GM10266 (cell line): ENCODE data around the gene UGT1A10.

ENCODE experiments used
- DNase-seq: peaks from one replicate; pipeline ENCODE4 v3.0.0; 2012; ENCODE audit errors: extremely low spot score
- TF ChIP-seq, protein P1 (sequence below): IDR thresholded peaks from 2 replicates; pipeline ENCODE4 v1.5.1; 2012; ENCODE audit warnings: mild to moderate bottlenecking, low read depth; ENCODE audit not compliant: control insufficient read depth, insufficient read depth; ENCODE audit errors: missing control alignments

The UGT1A10 gene

DNA sequence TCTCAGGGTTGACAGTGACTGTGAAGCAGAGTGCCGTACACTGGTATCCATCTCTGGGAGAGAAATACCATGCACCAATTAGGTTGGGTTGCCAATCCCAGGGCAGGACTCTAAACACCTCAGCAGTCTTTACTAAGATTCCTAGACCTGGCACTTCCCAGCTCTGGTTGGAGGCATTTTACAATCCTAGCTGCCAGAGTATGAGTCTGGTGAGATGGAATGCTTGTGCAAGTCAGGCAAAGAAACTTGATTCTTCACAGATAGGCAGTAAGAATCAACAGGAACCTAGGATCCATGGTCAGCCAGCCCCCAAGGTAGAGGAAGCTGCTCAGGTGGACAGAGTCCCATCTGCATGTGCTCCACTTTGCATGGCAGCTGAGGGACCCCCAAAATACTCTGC lies 70.5 kb downstream of the UGT1A10 start:
- TF ChIP-seq, protein P1, sequence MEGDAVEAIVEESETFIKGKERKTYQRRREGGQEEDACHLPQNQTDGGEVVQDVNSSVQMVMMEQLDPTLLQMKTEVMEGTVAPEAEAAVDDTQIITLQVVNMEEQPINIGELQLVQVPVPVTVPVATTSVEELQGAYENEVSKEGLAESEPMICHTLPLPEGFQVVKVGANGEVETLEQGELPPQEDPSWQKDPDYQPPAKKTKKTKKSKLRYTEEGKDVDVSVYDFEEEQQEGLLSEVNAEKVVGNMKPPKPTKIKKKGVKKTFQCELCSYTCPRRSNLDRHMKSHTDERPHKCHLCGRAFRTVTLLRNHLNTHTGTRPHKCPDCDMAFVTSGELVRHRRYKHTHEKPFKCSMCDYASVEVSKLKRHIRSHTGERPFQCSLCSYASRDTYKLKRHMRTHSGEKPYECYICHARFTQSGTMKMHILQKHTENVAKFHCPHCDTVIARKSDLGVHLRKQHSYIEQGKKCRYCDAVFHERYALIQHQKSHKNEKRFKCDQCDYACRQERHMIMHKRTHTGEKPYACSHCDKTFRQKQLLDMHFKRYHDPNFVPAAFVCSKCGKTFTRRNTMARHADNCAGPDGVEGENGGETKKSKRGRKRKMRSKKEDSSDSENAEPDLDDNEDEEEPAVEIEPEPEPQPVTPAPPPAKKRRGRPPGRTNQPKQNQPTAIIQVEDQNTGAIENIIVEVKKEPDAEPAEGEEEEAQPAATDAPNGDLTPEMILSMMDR: no peak
- no peak for DNase-seq

DNA sequence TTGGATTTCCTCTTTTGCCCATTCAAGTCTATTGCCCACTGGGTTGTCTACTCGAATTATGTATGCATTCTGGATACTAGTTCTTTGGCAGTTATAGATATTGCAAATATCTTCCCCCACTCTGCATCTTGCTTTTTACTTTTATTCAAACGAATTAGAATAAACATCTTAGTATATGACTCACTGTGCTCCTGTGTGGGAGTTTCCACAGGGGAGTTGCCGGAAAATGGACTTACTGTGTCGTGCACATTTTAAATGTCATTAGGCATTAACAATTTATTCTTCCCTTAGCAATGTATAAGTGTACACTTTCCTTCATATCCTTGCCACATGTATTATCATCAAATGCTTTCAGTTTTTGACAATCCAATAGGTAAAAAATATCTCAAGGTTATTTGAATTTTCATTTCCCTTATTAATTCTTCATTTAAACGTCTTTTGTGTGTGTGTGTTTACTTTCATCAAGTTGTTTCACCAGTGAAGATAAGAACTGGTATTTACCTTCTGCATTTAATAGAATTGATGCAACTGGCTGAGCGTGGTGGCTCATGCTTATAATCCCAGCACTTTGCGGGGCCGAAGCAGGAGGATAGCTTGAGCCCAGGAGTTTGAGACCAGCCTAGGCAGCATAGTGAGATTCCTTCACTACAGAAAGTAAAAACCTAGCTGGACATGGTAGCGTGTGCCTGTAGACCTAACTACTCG lies 71.8 kb downstream of the UGT1A10 start:
- no peak for DNase-seq
- TF ChIP-seq, protein P1: no peak

DNA sequence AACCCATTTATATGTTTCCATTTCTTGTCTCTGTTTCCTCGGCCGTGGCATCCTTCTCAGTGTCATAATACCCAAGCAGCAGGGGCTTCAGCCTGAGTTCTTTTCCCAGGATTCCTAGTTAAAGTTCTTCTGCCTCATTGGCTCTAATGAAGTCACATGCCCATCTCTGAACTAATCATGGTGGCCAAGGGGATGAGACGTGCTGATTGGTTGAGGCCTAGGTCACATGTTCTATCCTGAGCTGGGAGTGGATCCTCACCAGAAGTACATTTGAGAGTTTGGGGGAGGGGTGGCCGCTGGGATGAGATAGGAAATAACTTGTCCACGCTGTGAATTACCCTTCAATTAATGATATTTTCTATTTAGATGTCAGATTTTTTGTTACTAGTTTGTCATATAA lies 72.7 kb downstream of the UGT1A10 start:
- no peak for DNase-seq
- TF ChIP-seq, protein P1: no peak

DNA sequence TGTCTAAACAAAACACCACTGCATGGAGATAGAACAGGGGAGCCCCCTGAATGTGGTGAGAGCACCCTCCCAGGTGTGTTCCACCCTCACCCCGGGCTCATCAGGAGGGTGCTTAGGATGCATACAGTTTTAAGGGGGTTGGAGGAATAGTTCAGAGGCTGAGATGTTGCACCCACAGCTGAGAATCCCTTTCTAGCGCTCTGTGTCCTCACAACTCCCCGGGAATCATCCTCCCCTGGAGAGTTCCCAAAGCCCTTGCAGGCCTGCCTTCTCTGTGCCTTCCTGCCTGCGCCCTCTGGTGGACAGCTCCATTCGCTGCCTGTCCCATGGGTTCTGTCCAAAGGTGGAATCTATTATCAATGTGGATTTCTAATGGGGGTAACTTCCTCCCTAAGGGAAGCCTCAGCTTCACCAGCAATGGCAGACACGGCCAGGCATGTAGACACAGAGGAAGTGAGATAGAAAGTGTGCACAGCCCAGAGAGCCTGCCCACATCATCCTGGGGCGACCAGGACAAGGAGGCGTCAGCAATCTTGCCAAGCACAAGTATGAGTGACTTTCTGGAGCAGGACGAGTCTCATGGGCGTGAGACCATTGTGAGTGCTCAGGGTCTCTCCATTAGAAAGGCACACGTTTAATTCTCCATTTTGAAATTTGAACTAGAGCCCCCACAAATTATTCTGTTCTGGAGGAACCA lies 75.2 kb downstream of the UGT1A10 start:
- DNase-seq: peak; percentile 64
- TF ChIP-seq, protein P1: peak; percentile 95

DNA sequence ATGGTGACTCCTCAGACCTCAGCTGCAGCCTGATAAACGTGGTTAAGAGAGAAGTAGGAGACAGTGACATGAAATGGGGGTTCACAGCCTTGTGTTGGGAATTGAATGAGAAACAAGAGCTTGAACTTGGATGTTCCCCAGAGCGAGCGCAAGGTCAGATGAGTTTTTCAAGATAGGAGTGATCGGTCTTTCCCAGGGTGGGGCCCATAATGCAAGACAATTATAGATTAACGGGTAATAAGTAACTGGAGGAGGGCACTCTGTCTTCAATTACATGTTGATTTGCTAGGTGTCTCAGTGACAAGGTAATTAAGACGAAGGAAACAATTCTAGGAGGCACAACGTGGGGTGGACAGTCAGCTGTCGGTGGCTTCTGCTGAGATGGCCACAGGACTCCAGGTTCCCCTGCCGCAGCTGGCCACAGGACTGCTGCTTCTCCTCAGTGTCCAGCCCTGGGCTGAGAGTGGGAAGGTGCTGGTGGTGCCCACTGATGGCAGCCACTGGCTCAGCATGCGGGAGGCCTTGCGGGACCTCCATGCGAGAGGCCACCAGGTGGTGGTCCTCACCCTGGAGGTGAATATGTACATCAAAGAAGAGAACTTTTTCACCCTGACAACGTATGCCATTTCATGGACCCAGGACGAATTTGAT lies 76.5 kb downstream of the UGT1A10 start, which contains the start of gene UGT1A5:
TSS of gene UGT1A5 (plus strand) at position 297 of the 651 bp plus-strand sequence. CDS start at position 382, 85 bp downstream.
- DNase-seq: no peak
- TF ChIP-seq, protein P1: no peak

DNA sequence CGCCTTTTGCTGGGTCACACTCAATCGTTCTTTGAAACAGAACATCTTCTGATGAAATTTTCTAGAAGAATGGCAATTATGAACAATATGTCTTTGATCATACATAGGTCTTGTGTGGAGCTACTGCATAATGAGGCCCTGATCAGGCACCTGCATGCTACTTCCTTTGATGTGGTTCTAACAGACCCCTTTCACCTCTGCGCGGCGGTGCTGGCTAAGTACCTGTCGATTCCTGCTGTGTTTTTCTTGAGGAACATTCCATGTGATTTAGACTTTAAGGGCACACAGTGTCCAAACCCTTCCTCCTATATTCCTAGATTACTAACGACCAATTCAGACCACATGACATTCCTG lies 77.0 kb downstream of the UGT1A10 start:
- DNase-seq: no peak
- TF ChIP-seq, protein P1: no peak

DNA sequence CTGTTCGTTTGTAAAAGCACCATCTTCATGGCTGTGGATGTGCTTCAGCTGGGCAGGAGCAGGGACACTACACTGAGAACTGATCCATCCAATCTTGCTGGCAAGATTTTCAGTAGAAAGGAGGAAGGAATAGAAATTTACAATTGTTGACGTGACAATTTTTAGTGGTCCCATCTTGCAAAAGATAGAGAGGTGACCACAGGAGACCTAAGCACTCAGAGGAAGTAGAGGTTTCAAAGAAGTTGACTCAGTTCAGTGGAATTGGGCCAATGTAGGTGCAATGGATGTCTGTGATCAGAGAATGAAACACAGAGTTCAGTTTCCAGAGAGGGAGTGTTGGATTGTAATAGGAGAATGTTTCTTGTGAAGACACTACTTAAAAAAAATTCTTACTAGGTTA lies 77.9 kb downstream of the UGT1A10 start:
- TF ChIP-seq, protein P1: no peak
- DNase-seq: no peak
